IPS-18a (cell line): ENCODE data around the gene ZNF423.

Source experiments
- H3K27ac ChIP-seq: one replicate; pipeline ENCODE4 v1.5.1; 2013; ENCODE audit warnings: low read length
- H3K27me3 ChIP-seq: one replicate; pipeline ENCODE4 v1.6.1; 2013; ENCODE audit warnings: mild to moderate bottlenecking, low read length; ENCODE audit not compliant: control insufficient read depth, insufficient read depth
- H3K36me3 ChIP-seq: one replicate; pipeline ENCODE4 v1.6.1; 2013; ENCODE audit warnings: low read depth, low read length; ENCODE audit not compliant: control insufficient read depth
- H3K4me1 ChIP-seq: one replicate; pipeline ENCODE4 v1.6.1; 2013; ENCODE audit warnings: low read depth, low read length; ENCODE audit not compliant: control insufficient read depth
- H3K4me3 ChIP-seq: one replicate; pipeline ENCODE4 v1.5.1; 2013; ENCODE audit warnings: low read length
- H3K9ac ChIP-seq: one replicate; pipeline ENCODE4 v1.6.1; 2013; ENCODE audit warnings: mild to moderate bottlenecking, low read length, moderate library complexity
- H3K9me3 ChIP-seq: one replicate; pipeline ENCODE4 v1.6.1; 2013; ENCODE audit warnings: low read depth, low read length; ENCODE audit not compliant: control insufficient read depth

Gene ZNF423

GRCh38 chr16:49583911-49584310, 272.0 kb downstream of the ZNF423 start:
- H3K27me3 ChIP-seq = no peaks in the 10 kb centered on the region
- peaks cover 25% of the 10 kb centered on the region for H3K4me1 ChIP-seq
- H3K27ac ChIP-seq = no peak overlapping the region
- no peak overlapping the region for H3K9ac ChIP-seq
- no peaks in the 10 kb centered on the region for H3K36me3 ChIP-seq
- no peaks in the 10 kb centered on the region for H3K9me3 ChIP-seq
- no peak overlapping the region for H3K4me3 ChIP-seq

DNA sequence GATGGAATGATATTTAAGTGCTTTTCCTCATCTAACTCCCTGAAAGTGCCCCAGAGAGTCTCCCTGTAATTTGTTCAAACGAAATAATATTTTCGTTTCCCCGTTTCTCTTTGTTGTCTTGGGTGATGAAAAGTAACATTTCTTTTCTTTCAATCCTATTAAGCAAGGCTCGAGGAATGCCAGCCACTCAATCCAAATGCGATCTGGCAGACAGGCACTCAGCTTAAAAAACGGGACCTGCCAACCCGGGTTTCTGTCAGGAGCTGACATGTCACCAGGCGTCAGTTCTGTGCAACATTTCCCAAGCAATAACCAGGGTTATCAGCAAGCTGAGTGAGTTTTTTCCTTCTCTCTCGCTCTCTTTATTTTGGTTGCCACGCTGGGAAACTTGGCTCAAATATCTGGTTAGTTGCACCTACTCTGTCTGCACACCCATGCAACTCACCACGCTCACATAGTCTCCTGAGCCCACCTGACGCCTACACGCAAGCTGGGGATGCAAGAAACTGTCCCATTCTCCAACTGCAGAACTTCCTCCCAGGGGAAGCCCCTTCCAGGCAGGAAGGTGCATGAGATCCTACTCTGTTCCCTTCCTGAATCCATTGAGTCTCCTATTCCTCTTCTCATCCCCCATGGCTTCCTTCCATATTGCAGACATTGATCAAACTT, 274.1 kb downstream of the ZNF423 start:
- H3K9me3 ChIP-seq = no peaks in the 10 kb centered on the region
- H3K9ac ChIP-seq = no peak overlapping the region
- no peaks in the 10 kb centered on the region for H3K27me3 ChIP-seq
- H3K36me3 ChIP-seq = no peaks in the 10 kb centered on the region
- H3K4me3 ChIP-seq = no peak overlapping the region
- H3K4me1 ChIP-seq = peaks cover 19% of the 10 kb centered on the region
- no peak overlapping the region for H3K27ac ChIP-seq

- no peaks in the 10 kb centered on the region for H3K9me3 ChIP-seq
- no peaks in the 10 kb centered on the region for H3K36me3 ChIP-seq
- H3K27me3 ChIP-seq = no peaks in the 10 kb centered on the region
- H3K4me1 ChIP-seq = peaks cover 15% of the 10 kb centered on the region
- H3K27ac ChIP-seq = no peak overlapping the region
- no peak overlapping the region for H3K9ac ChIP-seq
- no peak overlapping the region for H3K4me3 ChIP-seq
Measured at GRCh38 chr16:49580751-49581303, 275.1 kb downstream of the ZNF423 start.

DNA sequence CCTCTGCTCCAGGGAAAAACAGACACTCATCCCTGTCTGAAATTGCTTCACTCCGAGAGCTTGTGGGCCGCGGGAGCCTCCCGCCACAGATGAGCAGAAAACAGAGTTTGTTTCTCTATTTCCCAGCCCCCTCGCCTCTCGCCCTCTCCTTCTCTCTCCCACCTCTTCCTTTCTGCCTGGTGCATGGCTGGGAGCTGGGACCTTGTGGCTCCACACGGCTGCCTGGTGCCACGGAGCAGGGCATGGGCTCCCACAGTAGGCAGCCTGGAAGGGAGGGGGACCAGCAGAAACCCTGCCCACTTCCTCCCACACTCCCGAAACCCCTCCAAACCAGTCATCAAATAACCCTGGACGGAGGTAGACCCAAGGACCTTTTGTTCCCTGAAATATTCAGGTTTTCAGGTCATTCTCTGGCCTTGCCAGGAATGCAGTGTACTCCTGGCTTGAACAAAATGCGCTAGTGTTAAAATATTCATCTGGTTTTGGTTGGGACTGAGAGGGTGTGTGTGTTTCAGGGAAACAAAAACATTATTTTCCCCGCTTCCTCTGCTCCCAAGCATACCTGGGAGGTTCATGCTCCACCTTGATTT, 277.4 kb downstream of the ZNF423 start:
- Histone ChIP-seq H3K27me3 (no peaks in the 10 kb centered on the region), H3K9me3 (no peaks in the 10 kb centered on the region), H3K27ac (no peak overlapping the region), H3K9ac (no peak overlapping the region), H3K36me3 (no peaks in the 10 kb centered on the region), H3K4me3 (no peak overlapping the region), H3K4me1 (peaks cover 20% of the 10 kb centered on the region)

- H3K4me1 ChIP-seq = peaks cover 20% of the 10 kb centered on the region
Measured at GRCh38 chr16:49578018-49578417, 277.9 kb downstream of the ZNF423 start.

GRCh38 chr16:49576941-49577340, 279.0 kb downstream of the ZNF423 start:
- H3K9ac ChIP-seq = no peak overlapping the region
- H3K27ac ChIP-seq = no peak overlapping the region
- no peak overlapping the region for H3K4me3 ChIP-seq
- H3K4me1 ChIP-seq = peaks cover 18% of the 10 kb centered on the region
- H3K9me3 ChIP-seq = no peaks in the 10 kb centered on the region
- no peaks in the 10 kb centered on the region for H3K27me3 ChIP-seq
- H3K36me3 ChIP-seq = no peaks in the 10 kb centered on the region

More at GRCh38 chr16:49578018-49578417, 277.9 kb downstream of the ZNF423 start:
- Histone ChIP-seq H3K9ac (no peak overlapping the region), H3K4me3 (no peak overlapping the region), H3K27ac (no peak overlapping the region), H3K9me3 (no peaks in the 10 kb centered on the region), H3K27me3 (no peaks in the 10 kb centered on the region), H3K36me3 (no peaks in the 10 kb centered on the region)

DNA sequence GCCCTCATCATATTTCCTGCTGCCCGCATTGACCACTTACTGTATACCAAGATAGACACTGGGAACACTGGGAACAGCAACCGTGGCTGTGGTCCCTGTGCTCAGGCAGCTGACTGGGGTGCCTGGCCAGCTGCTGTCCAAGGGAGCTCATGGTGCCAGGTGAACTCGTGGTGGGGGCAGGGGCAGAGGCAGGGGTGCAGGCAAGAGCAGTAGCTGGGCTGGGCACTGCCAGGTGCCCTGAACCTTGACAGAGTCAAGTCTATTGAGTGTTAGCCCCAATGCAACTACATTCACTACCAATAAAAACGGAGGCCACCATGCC, 279.8 kb downstream of the ZNF423 start:
- peaks cover 14% of the 10 kb centered on the region for H3K4me1 ChIP-seq
- H3K27me3 ChIP-seq = no peaks in the 10 kb centered on the region
- no peak overlapping the region for H3K27ac ChIP-seq
- H3K4me3 ChIP-seq = no peak overlapping the region
- no peaks in the 10 kb centered on the region for H3K9me3 ChIP-seq
- no peaks in the 10 kb centered on the region for H3K36me3 ChIP-seq
- H3K9ac ChIP-seq = no peak overlapping the region

DNA sequence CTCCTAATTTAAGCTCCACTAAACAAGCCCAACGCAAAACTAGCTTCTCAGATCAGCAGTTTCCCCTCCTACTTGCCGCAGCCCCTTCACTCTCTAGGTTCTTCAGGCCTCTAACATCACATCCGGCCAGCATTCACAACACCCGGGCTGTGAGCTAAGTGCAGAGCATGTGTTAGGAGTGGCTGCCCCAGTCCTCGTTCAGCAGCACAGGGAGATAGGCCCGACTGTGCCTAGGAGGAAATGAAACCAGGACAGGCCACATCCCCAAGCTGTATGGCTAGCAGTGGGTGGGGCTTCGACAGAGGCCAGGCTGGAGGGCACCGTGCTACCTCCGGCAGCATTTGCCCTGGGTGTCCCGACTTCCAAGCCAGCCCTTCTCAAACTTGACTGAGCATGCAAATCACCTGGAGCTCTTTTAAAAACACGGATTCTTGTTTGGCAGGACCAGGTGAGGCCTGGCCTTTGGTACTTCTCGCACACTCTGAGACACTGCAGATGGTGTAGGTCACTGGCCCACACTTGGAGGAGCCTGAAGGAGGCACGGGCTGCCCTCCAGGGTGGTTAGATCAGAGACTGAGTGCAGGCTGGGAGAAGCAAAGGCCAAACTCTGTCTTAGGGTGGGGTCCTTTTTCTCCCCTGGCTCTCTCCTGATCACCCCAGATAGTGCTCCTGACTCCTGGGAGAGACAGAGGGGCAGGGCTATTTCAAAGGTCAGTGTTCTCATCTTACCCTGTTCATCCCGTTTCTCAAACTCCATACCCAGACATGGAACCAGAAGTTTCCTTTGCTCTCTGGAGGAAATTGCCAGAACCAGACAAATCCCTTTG, 280.4 kb downstream of the ZNF423 start:
- Histone ChIP-seq H3K4me3 (no peak overlapping the region), H3K4me1 (peaks cover 14% of the 10 kb centered on the region), H3K9me3 (no peaks in the 10 kb centered on the region), H3K9ac (no peak overlapping the region), H3K36me3 (no peaks in the 10 kb centered on the region), H3K27ac (no peak overlapping the region), H3K27me3 (no peaks in the 10 kb centered on the region)

DNA sequence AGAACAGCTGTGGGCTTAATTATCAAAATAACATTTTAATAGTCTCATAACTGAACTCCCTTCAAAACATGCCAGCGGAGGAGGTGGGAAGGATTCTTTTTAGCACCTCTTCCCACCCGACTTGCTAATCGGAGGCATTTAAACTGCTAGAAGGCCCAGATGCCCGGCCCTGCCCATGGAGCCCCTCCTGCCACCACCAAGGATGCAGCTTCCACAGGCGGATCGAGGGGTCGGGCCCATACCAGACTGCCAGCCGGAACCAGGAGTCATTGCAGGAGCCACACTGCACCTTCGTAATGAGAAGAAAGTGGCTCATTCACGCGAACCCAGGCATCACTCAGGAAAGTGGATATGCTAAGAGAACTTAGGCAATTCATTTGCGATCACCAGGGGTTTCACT, 281.1 kb downstream of the ZNF423 start:
- no peak overlapping the region for H3K9ac ChIP-seq
- no peak overlapping the region for H3K4me3 ChIP-seq
- H3K4me1 ChIP-seq = peaks cover 14% of the 10 kb centered on the region
- no peaks in the 10 kb centered on the region for H3K27me3 ChIP-seq
- H3K9me3 ChIP-seq = no peaks in the 10 kb centered on the region
- no peak overlapping the region for H3K27ac ChIP-seq
- H3K36me3 ChIP-seq = no peaks in the 10 kb centered on the region

DNA sequence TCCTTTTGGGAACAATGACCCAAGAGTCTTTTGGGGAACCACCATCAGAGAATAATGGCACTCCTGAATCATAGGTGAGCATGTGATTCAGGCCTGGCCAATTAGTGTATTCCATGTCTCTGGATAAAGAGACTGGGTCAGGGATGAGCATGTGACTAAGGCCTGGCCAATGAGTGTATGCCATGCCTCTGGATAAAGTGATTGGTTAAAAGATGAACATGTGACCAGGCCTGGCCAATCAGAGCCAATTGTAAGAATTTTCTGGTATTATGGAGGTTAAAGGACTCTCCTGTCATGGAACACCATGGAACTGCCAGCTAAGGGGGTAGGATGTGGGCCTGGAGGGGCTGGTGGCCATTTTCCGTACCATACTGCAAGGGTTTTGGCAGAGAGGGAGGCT, 288.0 kb downstream of the ZNF423 start:
- Histone ChIP-seq H3K4me3 (no peak overlapping the region), H3K9me3 (no peaks in the 10 kb centered on the region), H3K27ac (no peak overlapping the region), H3K4me1 (peaks cover 10% of the 10 kb centered on the region), H3K27me3 (no peaks in the 10 kb centered on the region), H3K36me3 (no peaks in the 10 kb centered on the region), H3K9ac (no peak overlapping the region)

DNA sequence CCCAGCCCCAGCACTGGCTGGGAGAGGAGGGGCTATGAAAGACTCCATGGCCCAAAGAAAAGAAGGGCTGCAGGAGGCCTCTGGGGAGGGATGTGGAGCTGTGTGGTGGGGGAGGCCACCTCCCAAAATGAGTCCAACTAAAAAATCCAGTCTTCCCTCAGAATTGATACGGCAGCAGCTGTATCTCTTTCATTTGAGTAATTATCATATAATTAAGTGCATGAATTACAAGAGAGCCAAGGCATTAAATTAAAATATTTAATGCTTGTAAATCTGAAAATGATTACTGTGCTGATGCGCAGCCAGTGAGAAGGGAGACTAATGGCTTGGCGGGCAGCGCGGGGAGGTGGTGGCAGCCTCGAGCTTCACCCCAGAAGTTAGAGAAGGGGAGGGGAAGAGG, 289.5 kb downstream of the ZNF423 start:
- Histone ChIP-seq H3K27ac (no peak overlapping the region), H3K9me3 (no peaks in the 10 kb centered on the region), H3K4me3 (no peak overlapping the region), H3K4me1 (peaks cover 10% of the 10 kb centered on the region), H3K27me3 (no peaks in the 10 kb centered on the region), H3K9ac (no peak overlapping the region), H3K36me3 (no peaks in the 10 kb centered on the region)
